Trophoblast cell (in vitro differentiated cells and primary cell): ENCODE data around the gene MYO1E.

Source experiments
- DNase-seq, 2 donors: peaks; one replicate each; pipeline ENCODE4 v3.0.0-alpha.2; 2016
- H2AFZ ChIP-seq: 2 replicates; pipeline ENCODE4 v1.6.1; 2013; ENCODE audit warnings: low read length, moderate library complexity, mild to moderate bottlenecking; ENCODE audit not compliant: insufficient read depth, poor library complexity
- H2AK5ac ChIP-seq: 2 replicates; pipeline ENCODE4 v1.6.1; 2013; ENCODE audit warnings: mild to moderate bottlenecking, low read length
- H2BK120ac ChIP-seq: 2 replicates; pipeline ENCODE4 v1.6.1; 2013; ENCODE audit warnings: low read length, mild to moderate bottlenecking, moderate library complexity; ENCODE audit not compliant: insufficient read depth, poor library complexity
- H2BK12ac ChIP-seq: 2 replicates; pipeline ENCODE4 v1.6.1; 2013; ENCODE audit warnings: mild to moderate bottlenecking, low read length, moderate library complexity
- H2BK5ac ChIP-seq: 2 replicates; pipeline ENCODE4 v1.6.1; 2013; ENCODE audit warnings: low read length, low read depth, moderate library complexity, mild to moderate bottlenecking; ENCODE audit not compliant: poor library complexity
- H3K14ac ChIP-seq: 2 replicates; pipeline ENCODE4 v1.6.1; 2013; ENCODE audit warnings: mild to moderate bottlenecking, low read length
- H3K18ac ChIP-seq: 2 replicates; pipeline ENCODE4 v1.6.1; 2013; ENCODE audit warnings: mild to moderate bottlenecking, low read length
- H3K23ac ChIP-seq: 2 replicates; pipeline ENCODE4 v1.6.1; 2013; ENCODE audit warnings: low read length
- H3K27ac ChIP-seq: 2 replicates; pipeline ENCODE4 v1.5.1; 2013; ENCODE audit warnings: low read depth, mild to moderate bottlenecking, inconsistent platforms, low read length, moderate library complexity
- H3K27me3 ChIP-seq: 2 replicates; pipeline ENCODE4 v1.6.1; 2013; ENCODE audit warnings: inconsistent platforms, mild to moderate bottlenecking, low read length, moderate library complexity; ENCODE audit not compliant: insufficient read depth
- H3K36me3 ChIP-seq, 2 experiments: 1 replicate in 1 of 2; 2 replicates in 1 of 2; pipeline ENCODE4 v1.6.1; 2013; ENCODE audit warnings: low read length in 2 of 2, mild to moderate bottlenecking in 2 of 2, moderate library complexity in 1 of 2; ENCODE audit not compliant: insufficient read depth in 2 of 2, control insufficient read depth in 1 of 2
- H3K4ac ChIP-seq: 2 replicates; pipeline ENCODE4 v1.6.1; 2013; ENCODE audit warnings: low read depth, mild to moderate bottlenecking, low read length, moderate library complexity
- H3K4me1 ChIP-seq, 2 experiments: 1 replicate in 1 of 2; 2 replicates in 1 of 2; pipeline ENCODE4 v1.6.1; 2013; ENCODE audit warnings: low read length in 2 of 2, mild to moderate bottlenecking in 2 of 2, moderate library complexity in 1 of 2; ENCODE audit not compliant: insufficient read depth in 2 of 2, control insufficient read depth in 1 of 2
- H3K4me2 ChIP-seq: 2 replicates; pipeline ENCODE4 v1.6.1; 2013; ENCODE audit warnings: inconsistent platforms, mild to moderate bottlenecking, low read length, moderate library complexity
- H3K4me3 ChIP-seq: 2 replicates; pipeline ENCODE4 v1.5.1; 2013; ENCODE audit warnings: mild to moderate bottlenecking, low read depth, low read length, inconsistent platforms
- H3K79me1 ChIP-seq: one replicate; pipeline ENCODE4 v1.6.1; 2013; ENCODE audit warnings: low read length
- H3K79me2 ChIP-seq: 2 replicates; pipeline ENCODE4 v1.6.1; 2013; ENCODE audit warnings: low read length, mild to moderate bottlenecking; ENCODE audit not compliant: control insufficient read depth, insufficient read depth, poor library complexity
- H3K9ac ChIP-seq: 2 replicates; pipeline ENCODE4 v1.6.1; 2013; ENCODE audit warnings: mild to moderate bottlenecking, low read length
- H3K9me3 ChIP-seq: 2 replicates; pipeline ENCODE4 v1.6.1; 2013; ENCODE audit warnings: low read depth, mild to moderate bottlenecking, control low read depth, inconsistent platforms, low read length; ENCODE audit not compliant: insufficient read depth
- H4K12ac ChIP-seq: 2 replicates; pipeline ENCODE4 v1.6.1; 2013; ENCODE audit warnings: low read depth, mild to moderate bottlenecking, low read length, moderate library complexity
- H4K8ac ChIP-seq: 2 replicates; pipeline ENCODE4 v1.6.1; 2013; ENCODE audit warnings: low read depth, mild to moderate bottlenecking, low read length, moderate library complexity
- H4K91ac ChIP-seq: one replicate; pipeline ENCODE4 v1.6.1; 2013; ENCODE audit warnings: low read depth, mild to moderate bottlenecking, low read length, moderate library complexity
- WGBS: extraction: QIAGEN DNeasy Blood & Tissue Kit; methylation state at CpG from one replicate; pipeline ENCODE4 v1.1.7; 2013; ENCODE audit warnings: missing lambda C conversion rate; ENCODE audit not compliant: insufficient read length, insufficient coverage; ENCODE audit errors: extremely low coverage; 5-methylcytosine and 5-hydroxymethylcytosine counted together

Gene MYO1E

DNA sequence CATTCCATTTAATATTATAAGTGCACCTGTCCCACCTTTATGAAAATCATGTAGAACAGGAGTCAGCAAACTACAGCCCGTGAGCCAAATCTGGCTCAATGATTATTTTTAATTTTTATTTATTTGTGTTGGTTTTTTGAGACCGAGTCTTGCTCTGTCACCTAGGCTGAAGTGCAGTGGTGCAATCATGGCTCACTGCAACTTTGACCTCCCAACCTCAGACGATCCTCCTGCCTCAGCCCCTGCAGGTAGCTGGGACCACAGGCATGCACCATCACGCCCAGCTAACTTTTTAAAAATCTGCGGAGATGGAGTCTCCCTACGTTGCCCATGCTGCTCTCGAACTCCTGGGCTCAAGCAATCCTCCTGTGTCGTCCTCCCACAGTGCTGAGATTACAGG lies 42.0 kb downstream of the MYO1E start:
- no peak overlapping the region for H3K27ac ChIP-seq
- no peak overlapping the region for H4K12ac ChIP-seq
- no peak overlapping the region for H4K8ac ChIP-seq
- no peak overlapping the region for H3K9ac ChIP-seq
- no peak overlapping the region for H3K4ac ChIP-seq
- H2AFZ ChIP-seq, result no peak overlapping the region
- no peak overlapping the region for H3K14ac ChIP-seq
- no peak overlapping the region for H3K23ac ChIP-seq
- no peak overlapping the region for H2BK5ac ChIP-seq
- no peak overlapping the region for H2BK12ac ChIP-seq
- H3K79me1 ChIP-seq, result no peaks in the 10 kb centered on the region
- H3K4me2 ChIP-seq, result no peak overlapping the region
- H3K18ac ChIP-seq, result peak overlapping the region; percentile 18
- DNase-seq, result peak; percentile 46 to 48
- no peak overlapping the region for H3K4me3 ChIP-seq
- no peaks in the 10 kb centered on the region for H3K79me2 ChIP-seq
- no peaks in the 10 kb centered on the region for H3K9me3 ChIP-seq
- H4K91ac ChIP-seq, result no peak overlapping the region
- WGBS, result no CpG with 5 or more reads among the region's 8 CpGs
- no peak overlapping the region for H2BK120ac ChIP-seq
- H3K4me1 ChIP-seq, result peaks cover 0 to 3% of the 10 kb centered on the region in 2 experiments
- H2AK5ac ChIP-seq, result no peak overlapping the region
- H3K36me3 ChIP-seq, result no peaks in the 10 kb centered on the region
- no peaks in the 10 kb centered on the region for H3K27me3 ChIP-seq

DNA sequence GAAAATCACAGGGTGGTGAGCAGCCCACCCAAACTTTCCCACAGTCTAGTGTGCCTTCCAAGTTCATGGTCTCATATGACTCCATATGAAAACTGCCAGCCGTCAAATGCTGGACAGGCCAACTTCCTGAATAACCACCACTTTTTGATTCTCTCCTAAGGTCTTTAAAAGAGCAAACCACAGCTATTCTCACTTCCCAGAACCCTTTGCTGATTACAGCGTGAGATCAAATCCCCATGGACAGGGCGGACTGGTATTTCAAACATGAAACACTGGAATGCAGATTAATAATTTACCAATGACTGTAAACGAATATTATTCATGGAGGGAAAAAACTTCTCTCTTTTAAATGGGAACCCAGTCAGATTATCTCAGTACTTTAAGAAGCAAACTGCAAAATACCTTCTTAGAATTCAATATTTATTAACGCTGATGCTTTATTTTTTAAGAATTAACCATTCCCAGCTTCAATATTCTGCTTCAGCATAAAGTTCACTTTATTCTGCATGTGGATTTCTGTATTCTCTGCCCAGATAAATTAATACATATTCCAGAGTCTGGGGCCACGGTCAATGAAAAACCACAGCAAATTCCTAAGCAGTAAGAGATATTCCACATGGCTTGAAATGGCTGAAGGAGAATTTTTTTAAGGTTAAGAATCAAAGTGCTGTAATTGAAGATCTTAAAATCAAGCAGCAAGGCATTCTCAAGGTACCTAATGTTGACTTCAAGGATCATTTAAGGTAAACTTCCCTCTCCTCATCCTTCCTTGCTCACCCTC lies 42.9 kb downstream of the MYO1E start:
- Histone ChIP-seq H3K4ac (no peak overlapping the region), H3K23ac (no peak overlapping the region), H3K36me3 (no peaks in the 10 kb centered on the region), H3K27me3 (no peaks in the 10 kb centered on the region), H4K12ac (no peak overlapping the region), H3K79me1 (no peaks in the 10 kb centered on the region), H3K27ac (no peak overlapping the region), H4K91ac (no peak overlapping the region), H3K14ac (no peak overlapping the region), H2BK12ac (no peak overlapping the region), H3K4me3 (no peak overlapping the region), H3K18ac (no peak overlapping the region), H3K4me2 (no peak overlapping the region), H3K4me1 (no peaks in the 10 kb centered on the region), H3K9ac (no peak overlapping the region), H3K9me3 (no peaks in the 10 kb centered on the region), H2BK5ac (no peak overlapping the region), H4K8ac (no peak overlapping the region), H2AK5ac (no peak overlapping the region), H3K79me2 (no peaks in the 10 kb centered on the region), H2BK120ac (no peak overlapping the region), H2AFZ (no peak overlapping the region)
- DNase-seq, result peak; percentile 51 to 70
- WGBS, result no CpG with 5 or more reads among the region's 6 CpGs

GRCh38 chr15:59329091-59329490 lies 43.6 kb downstream of the MYO1E start:
- no peak overlapping the region for H2AK5ac ChIP-seq
- H3K79me2 ChIP-seq, result no peaks in the 10 kb centered on the region
- H3K27ac ChIP-seq, result no peak overlapping the region
- H2BK5ac ChIP-seq, result no peak overlapping the region
- H3K18ac ChIP-seq, result no peak overlapping the region
- H3K79me1 ChIP-seq, result no peaks in the 10 kb centered on the region
- no peaks in the 10 kb centered on the region for H3K36me3 ChIP-seq
- no peaks in the 10 kb centered on the region for H3K4me1 ChIP-seq
- no peak for DNase-seq
- no peak overlapping the region for H4K8ac ChIP-seq
- H3K27me3 ChIP-seq, result no peaks in the 10 kb centered on the region
- H3K4ac ChIP-seq, result no peak overlapping the region
- H3K23ac ChIP-seq, result no peak overlapping the region
- H2AFZ ChIP-seq, result no peak overlapping the region
- H3K4me3 ChIP-seq, result no peak overlapping the region
- no peak overlapping the region for H4K12ac ChIP-seq
- H3K9me3 ChIP-seq, result no peaks in the 10 kb centered on the region
- H2BK12ac ChIP-seq, result no peak overlapping the region
- H4K91ac ChIP-seq, result no peak overlapping the region
- H3K4me2 ChIP-seq, result no peak overlapping the region
- H2BK120ac ChIP-seq, result no peak overlapping the region
- H3K9ac ChIP-seq, result no peak overlapping the region
- no CpG with 5 or more reads among the region's 4 CpGs for WGBS
- no peak overlapping the region for H3K14ac ChIP-seq

- Histone ChIP-seq H3K4me3 (no peak overlapping the region), H3K4ac (no peak overlapping the region), H3K23ac (no peak overlapping the region), H3K79me2 (no peaks in the 10 kb centered on the region), H3K18ac (no peak overlapping the region), H3K27ac (no peak overlapping the region), H3K4me1 (no peaks in the 10 kb centered on the region), H3K79me1 (no peaks in the 10 kb centered on the region), H2BK12ac (no peak overlapping the region), H4K8ac (no peak overlapping the region), H3K4me2 (no peak overlapping the region), H4K12ac (no peak overlapping the region), H2BK120ac (no peak overlapping the region), H4K91ac (no peak overlapping the region), H3K9ac (no peak overlapping the region), H3K14ac (no peak overlapping the region), H3K36me3 (no peaks in the 10 kb centered on the region), H2BK5ac (no peak overlapping the region), H2AK5ac (no peak overlapping the region), H3K9me3 (no peaks in the 10 kb centered on the region), H2AFZ (no peak overlapping the region), H3K27me3 (no peaks in the 10 kb centered on the region)
- WGBS, result no CpG with 5 or more reads among the region's 3 CpGs
- DNase-seq, result no peak
Observed at GRCh38 chr15:59327942-59328341, 44.7 kb downstream of the MYO1E start.
